ENCODE results near the gene PDXP.

DNA sequence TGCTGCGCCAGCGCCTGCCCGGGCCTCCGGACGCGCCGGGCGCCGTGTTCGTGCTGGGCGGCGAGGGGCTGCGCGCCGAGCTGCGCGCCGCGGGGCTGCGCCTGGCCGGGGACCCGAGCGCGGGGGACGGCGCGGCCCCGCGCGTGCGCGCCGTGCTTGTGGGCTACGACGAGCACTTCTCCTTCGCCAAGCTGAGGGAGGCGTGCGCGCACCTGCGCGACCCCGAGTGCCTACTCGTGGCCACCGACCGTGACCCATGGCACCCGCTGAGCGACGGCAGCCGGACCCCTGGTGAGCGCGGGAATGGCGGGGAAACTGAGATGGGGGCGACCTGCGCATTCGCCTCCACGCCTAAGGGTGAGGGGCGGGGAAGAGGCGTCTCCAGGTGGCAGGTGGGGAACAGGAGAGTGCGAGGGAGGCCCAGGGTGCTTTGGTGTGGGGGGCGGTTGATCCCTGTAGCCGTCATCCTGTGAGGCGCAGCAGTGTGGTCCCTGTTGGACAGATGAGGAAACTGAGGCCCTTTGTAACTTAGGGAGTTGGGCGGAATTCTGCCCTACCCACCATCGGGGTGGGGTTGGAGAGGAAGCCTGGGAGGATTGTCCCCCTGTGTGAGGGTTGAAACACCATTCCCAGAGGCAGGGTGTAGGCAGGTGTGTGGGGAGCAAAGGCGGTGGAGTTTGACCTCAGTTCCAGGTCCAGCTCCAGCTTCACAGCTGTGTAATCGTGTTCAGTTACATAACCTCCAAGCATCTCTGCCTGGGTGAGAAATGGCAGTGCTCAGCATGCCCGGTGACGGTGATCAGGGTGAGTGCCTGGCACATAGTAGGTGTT, 758 bp downstream of the PDXP start:
- TF ChIP-seq, protein P1, sequence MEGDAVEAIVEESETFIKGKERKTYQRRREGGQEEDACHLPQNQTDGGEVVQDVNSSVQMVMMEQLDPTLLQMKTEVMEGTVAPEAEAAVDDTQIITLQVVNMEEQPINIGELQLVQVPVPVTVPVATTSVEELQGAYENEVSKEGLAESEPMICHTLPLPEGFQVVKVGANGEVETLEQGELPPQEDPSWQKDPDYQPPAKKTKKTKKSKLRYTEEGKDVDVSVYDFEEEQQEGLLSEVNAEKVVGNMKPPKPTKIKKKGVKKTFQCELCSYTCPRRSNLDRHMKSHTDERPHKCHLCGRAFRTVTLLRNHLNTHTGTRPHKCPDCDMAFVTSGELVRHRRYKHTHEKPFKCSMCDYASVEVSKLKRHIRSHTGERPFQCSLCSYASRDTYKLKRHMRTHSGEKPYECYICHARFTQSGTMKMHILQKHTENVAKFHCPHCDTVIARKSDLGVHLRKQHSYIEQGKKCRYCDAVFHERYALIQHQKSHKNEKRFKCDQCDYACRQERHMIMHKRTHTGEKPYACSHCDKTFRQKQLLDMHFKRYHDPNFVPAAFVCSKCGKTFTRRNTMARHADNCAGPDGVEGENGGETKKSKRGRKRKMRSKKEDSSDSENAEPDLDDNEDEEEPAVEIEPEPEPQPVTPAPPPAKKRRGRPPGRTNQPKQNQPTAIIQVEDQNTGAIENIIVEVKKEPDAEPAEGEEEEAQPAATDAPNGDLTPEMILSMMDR (IDR thresholded peaks at IDR 0.05), result no peak
- no peak for TF ChIP-seq ZFX (IDR thresholded peaks at IDR 0.05; ENCODE audit: borderline replicate concordance)
